ENCODE results near the gene MORC1.

DNA sequence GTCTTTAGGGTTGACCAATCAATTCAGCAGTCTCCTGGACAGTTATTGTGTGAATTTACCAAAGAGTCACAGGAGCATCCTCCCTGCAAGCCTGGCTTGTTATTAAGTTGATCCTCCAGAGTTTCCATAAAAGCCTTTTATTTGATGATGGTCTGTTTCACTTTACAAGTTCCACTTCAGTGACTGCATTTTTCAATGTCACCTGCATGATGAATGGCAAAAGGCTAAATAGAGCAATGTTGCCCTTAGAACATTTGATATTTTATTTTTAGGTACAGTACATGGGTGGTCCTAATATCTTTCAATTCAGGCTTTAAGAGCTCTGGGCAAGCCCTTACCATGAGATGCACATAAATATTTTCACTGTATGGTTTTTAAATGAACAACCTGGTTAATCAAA lies 186.9 kb downstream of the MORC1 start:
- TF ChIP-seq, protein P1, sequence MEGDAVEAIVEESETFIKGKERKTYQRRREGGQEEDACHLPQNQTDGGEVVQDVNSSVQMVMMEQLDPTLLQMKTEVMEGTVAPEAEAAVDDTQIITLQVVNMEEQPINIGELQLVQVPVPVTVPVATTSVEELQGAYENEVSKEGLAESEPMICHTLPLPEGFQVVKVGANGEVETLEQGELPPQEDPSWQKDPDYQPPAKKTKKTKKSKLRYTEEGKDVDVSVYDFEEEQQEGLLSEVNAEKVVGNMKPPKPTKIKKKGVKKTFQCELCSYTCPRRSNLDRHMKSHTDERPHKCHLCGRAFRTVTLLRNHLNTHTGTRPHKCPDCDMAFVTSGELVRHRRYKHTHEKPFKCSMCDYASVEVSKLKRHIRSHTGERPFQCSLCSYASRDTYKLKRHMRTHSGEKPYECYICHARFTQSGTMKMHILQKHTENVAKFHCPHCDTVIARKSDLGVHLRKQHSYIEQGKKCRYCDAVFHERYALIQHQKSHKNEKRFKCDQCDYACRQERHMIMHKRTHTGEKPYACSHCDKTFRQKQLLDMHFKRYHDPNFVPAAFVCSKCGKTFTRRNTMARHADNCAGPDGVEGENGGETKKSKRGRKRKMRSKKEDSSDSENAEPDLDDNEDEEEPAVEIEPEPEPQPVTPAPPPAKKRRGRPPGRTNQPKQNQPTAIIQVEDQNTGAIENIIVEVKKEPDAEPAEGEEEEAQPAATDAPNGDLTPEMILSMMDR (IDR thresholded peaks at IDR 0.05) = no peak
- TF ChIP-seq EP300 (IDR thresholded peaks at IDR 0.05) (no peak), POLR2A (IDR thresholded peaks at IDR 0.05) (no peak)

Measured in tibial nerve (tissue), 4 donors.